ENCODE results near the gene MARK3.

The MARK3 gene

GRCh38 chr14:103362780-103363179, 22.4 kb upstream of the MARK3 start:
- Histone ChIP-seq H3K27ac (ENCODE audit: low read depth, low read length) (no peak overlapping the region), H3K27me3 (ENCODE audit: control insufficient read depth in 5 of 5, insufficient read depth in 4 of 5, low read length in 5 of 5) (peaks cover 0 to 8% (median 4%) of the 10 kb centered on the region in 5 donors), H3K4me3 (ENCODE audit: low read depth in 1 of 5, low read length in 5 of 5) (no peak overlapping the region), H3K36me3 (ENCODE audit: control insufficient read depth in 5 of 5, insufficient read depth in 5 of 5, low read length in 5 of 5) (no peaks in the 10 kb centered on the region), H3K9ac (ENCODE audit: low read length in 5 of 5) (no peak overlapping the region), H3K4me1 (ENCODE audit: control insufficient read depth in 5 of 5, insufficient read depth in 5 of 5, low read length in 5 of 5) (no peaks in the 10 kb centered on the region), H3K9me3 (ENCODE audit: control insufficient read depth in 5 of 5, low read length in 5 of 5) (peaks cover 0 to 7% (median 0%) of the 10 kb centered on the region in 5 donors)

- Histone ChIP-seq H3K4me1 (ENCODE audit: control insufficient read depth in 5 of 5, insufficient read depth in 5 of 5, low read length in 5 of 5) (no peaks in the 10 kb centered on the region), H3K36me3 (ENCODE audit: control insufficient read depth in 5 of 5, insufficient read depth in 5 of 5, low read length in 5 of 5) (no peaks in the 10 kb centered on the region), H3K27ac (ENCODE audit: low read depth, low read length) (no peak overlapping the region), H3K9ac (ENCODE audit: low read length in 5 of 5) (no peak overlapping the region), H3K9me3 (ENCODE audit: control insufficient read depth in 5 of 5, low read length in 5 of 5) (peaks cover 0 to 7% (median 0%) of the 10 kb centered on the region in 5 donors), H3K27me3 (ENCODE audit: control insufficient read depth in 5 of 5, insufficient read depth in 4 of 5, low read length in 5 of 5) (no peaks in the 10 kb centered on the region), H3K4me3 (ENCODE audit: low read depth in 1 of 5, low read length in 5 of 5) (no peak overlapping the region)
Observed at GRCh38 chr14:103366741-103367140, 18.5 kb upstream of the MARK3 start.

GRCh38 chr14:103367995-103368394, 17.2 kb upstream of the MARK3 start:
- Histone ChIP-seq H3K9ac (ENCODE audit: low read length in 5 of 5) (no peak overlapping the region), H3K27ac (ENCODE audit: low read depth, low read length) (no peak overlapping the region), H3K36me3 (ENCODE audit: control insufficient read depth in 5 of 5, insufficient read depth in 5 of 5, low read length in 5 of 5) (no peaks in the 10 kb centered on the region), H3K27me3 (ENCODE audit: control insufficient read depth in 5 of 5, insufficient read depth in 4 of 5, low read length in 5 of 5) (no peaks in the 10 kb centered on the region), H3K4me3 (ENCODE audit: low read depth in 1 of 5, low read length in 5 of 5) (no peak overlapping the region), H3K4me1 (ENCODE audit: control insufficient read depth in 5 of 5, insufficient read depth in 5 of 5, low read length in 5 of 5) (peaks cover 0 to 2% (median 0%) of the 10 kb centered on the region in 5 donors), H3K9me3 (ENCODE audit: control insufficient read depth in 5 of 5, low read length in 5 of 5) (peaks cover 0 to under 1% (median 0%) of the 10 kb centered on the region in 5 donors)

- Histone ChIP-seq H3K27me3 (ENCODE audit: control insufficient read depth in 5 of 5, insufficient read depth in 4 of 5, low read length in 5 of 5) (peaks cover 0 to 2% (median 0%) of the 10 kb centered on the region in 5 donors), H3K9ac (ENCODE audit: low read length in 5 of 5) (no peak overlapping the region), H3K36me3 (ENCODE audit: control insufficient read depth in 5 of 5, insufficient read depth in 5 of 5, low read length in 5 of 5) (no peaks in the 10 kb centered on the region), H3K27ac (ENCODE audit: low read depth, low read length) (no peak overlapping the region), H3K9me3 (ENCODE audit: control insufficient read depth in 5 of 5, low read length in 5 of 5) (no peaks in the 10 kb centered on the region), H3K4me3 (ENCODE audit: low read depth in 1 of 5, low read length in 5 of 5) (no peak overlapping the region), H3K4me1 (ENCODE audit: control insufficient read depth in 5 of 5, insufficient read depth in 5 of 5, low read length in 5 of 5) (peaks cover 0 to 2% (median 0%) of the 10 kb centered on the region in 5 donors)
Observed at GRCh38 chr14:103370087-103370486, 15.1 kb upstream of the MARK3 start.

- peaks cover 0 to 2% (median 0%) of the 10 kb centered on the region in 5 donors for H3K27me3 ChIP-seq (ENCODE audit: control insufficient read depth in 5 of 5, insufficient read depth in 4 of 5, low read length in 5 of 5)
- no peaks in the 10 kb centered on the region for H3K36me3 ChIP-seq (ENCODE audit: control insufficient read depth in 5 of 5, insufficient read depth in 5 of 5, low read length in 5 of 5)
- H3K4me1 ChIP-seq (ENCODE audit: control insufficient read depth in 5 of 5, insufficient read depth in 5 of 5, low read length in 5 of 5): peaks cover 0 to 2% (median 0%) of the 10 kb centered on the region in 5 donors
- no peaks in the 10 kb centered on the region for H3K9me3 ChIP-seq (ENCODE audit: control insufficient read depth in 5 of 5, low read length in 5 of 5)
- no peak overlapping the region for H3K9ac ChIP-seq (ENCODE audit: low read length in 5 of 5)
- no peak overlapping the region for H3K4me3 ChIP-seq (ENCODE audit: low read depth in 1 of 5, low read length in 5 of 5)
- no peak overlapping the region for H3K27ac ChIP-seq (ENCODE audit: low read depth, low read length)
Observed at GRCh38 chr14:103372017-103372416, 13.2 kb upstream of the MARK3 start.

DNA sequence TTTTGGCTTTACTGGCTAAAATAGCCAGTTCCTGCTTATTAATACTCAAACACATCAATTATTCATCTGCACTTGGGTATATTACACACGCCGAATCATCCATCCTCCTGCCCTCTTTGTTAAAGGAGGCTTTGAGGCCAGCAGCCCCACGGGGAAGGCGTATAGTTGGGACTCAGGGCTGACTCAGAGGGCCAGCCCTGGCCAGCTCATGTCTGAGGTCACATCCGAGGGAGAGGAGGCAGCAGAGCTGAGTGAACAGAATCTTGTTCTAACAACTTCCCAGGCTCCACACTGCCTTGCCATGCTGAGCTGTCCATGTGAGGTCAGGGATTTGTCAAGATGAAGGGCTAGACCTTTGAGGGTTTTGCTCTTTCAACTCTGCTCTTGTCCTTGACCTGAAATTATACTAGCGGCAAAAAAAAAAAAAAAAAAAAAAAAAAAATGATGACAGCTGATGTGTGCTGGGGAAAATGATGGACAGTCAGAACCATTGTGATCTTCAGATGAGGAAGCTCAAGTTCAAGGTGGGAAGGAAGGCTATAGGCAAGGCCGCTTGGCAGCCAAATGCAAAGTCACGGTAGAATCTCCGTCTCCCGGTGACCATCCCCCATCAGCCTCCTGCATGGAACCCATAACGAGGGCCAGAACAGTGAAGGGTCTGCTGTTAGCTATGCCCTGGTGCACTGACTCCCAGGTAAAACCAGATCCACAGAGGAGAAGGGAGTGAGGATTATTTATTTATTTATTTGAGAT, 12.5 kb upstream of the MARK3 start:
- H3K36me3 ChIP-seq (ENCODE audit: control insufficient read depth in 5 of 5, insufficient read depth in 5 of 5, low read length in 5 of 5): no peaks in the 10 kb centered on the region
- H3K27ac ChIP-seq (ENCODE audit: low read depth, low read length): no peak overlapping the region
- H3K27me3 ChIP-seq (ENCODE audit: control insufficient read depth in 5 of 5, insufficient read depth in 4 of 5, low read length in 5 of 5): peaks cover 0 to 2% (median 0%) of the 10 kb centered on the region in 5 donors
- peaks cover 0 to 2% (median 0%) of the 10 kb centered on the region in 5 donors for H3K4me1 ChIP-seq (ENCODE audit: control insufficient read depth in 5 of 5, insufficient read depth in 5 of 5, low read length in 5 of 5)
- no peak overlapping the region for H3K9ac ChIP-seq (ENCODE audit: low read length in 5 of 5)
- H3K9me3 ChIP-seq (ENCODE audit: control insufficient read depth in 5 of 5, low read length in 5 of 5): no peaks in the 10 kb centered on the region
- H3K4me3 ChIP-seq (ENCODE audit: low read depth in 1 of 5, low read length in 5 of 5): no peak overlapping the region

DNA sequence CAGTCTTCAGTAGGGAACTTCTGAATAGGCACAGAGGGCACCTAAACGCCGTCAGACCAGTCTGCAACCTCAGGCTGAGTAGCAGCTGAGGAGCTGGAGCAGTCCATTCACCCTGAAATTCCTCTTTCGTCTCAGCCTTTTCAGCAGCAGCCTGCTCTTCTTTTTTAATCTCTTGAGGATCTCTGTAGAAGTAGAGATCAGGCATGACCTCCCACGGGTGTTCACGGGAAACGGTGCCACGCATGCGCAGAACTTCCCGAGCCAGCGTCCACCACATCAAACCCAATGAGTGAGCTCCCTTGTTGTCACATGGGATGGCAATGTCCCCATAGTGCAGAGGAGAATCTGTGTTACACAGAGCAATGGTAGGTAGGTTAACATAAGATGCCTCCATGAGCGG, 11.1 kb upstream of the MARK3 start:
- H3K9me3 ChIP-seq (ENCODE audit: control insufficient read depth in 5 of 5, low read length in 5 of 5): no peaks in the 10 kb centered on the region
- H3K27ac ChIP-seq (ENCODE audit: low read depth, low read length): no peak overlapping the region
- no peaks in the 10 kb centered on the region for H3K36me3 ChIP-seq (ENCODE audit: control insufficient read depth in 5 of 5, insufficient read depth in 5 of 5, low read length in 5 of 5)
- peaks cover 0 to 6% (median 0%) of the 10 kb centered on the region in 5 donors for H3K27me3 ChIP-seq (ENCODE audit: control insufficient read depth in 5 of 5, insufficient read depth in 4 of 5, low read length in 5 of 5)
- H3K4me1 ChIP-seq (ENCODE audit: control insufficient read depth in 5 of 5, insufficient read depth in 5 of 5, low read length in 5 of 5): peaks cover 0 to 2% (median 0%) of the 10 kb centered on the region in 5 donors
- no peak overlapping the region for H3K4me3 ChIP-seq (ENCODE audit: low read depth in 1 of 5, low read length in 5 of 5)
- H3K9ac ChIP-seq (ENCODE audit: low read length in 5 of 5): no peak overlapping the region

DNA sequence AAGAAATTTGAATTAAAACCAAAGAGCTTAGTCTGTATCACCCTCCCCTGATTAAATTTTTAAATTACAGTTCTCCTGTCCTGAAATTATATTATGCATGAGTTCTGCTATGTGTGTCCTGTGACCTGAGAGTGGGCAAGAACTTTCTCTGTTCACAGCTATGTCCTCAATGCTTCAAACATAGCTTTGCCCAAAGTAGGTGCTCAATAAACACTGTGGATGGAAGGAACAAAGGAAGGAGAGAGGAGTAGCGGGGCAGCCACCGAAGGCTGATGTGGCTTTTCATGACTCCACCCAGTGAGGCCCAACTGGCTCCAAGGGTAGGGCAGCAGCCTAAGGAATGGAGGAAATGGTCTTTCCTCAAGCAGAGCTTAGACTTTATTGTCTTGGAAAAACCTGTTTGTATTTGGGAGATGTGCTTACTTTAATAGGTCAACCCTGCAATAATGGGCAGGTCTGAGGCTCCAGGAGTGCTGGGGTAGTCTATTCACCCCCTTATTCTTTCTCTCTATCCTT, 7.6 kb upstream of the MARK3 start:
- Histone ChIP-seq H3K9me3 (ENCODE audit: control insufficient read depth in 5 of 5, low read length in 5 of 5) (no peaks in the 10 kb centered on the region), H3K4me3 (ENCODE audit: low read depth in 1 of 5, low read length in 5 of 5) (no peak overlapping the region), H3K4me1 (ENCODE audit: control insufficient read depth in 5 of 5, insufficient read depth in 5 of 5, low read length in 5 of 5) (peaks cover 0 to 1% (median 0%) of the 10 kb centered on the region in 5 donors), H3K36me3 (ENCODE audit: control insufficient read depth in 5 of 5, insufficient read depth in 5 of 5, low read length in 5 of 5) (no peaks in the 10 kb centered on the region), H3K27ac (ENCODE audit: low read depth, low read length) (no peak overlapping the region), H3K9ac (ENCODE audit: low read length in 5 of 5) (no peak overlapping the region), H3K27me3 (ENCODE audit: control insufficient read depth in 5 of 5, insufficient read depth in 4 of 5, low read length in 5 of 5) (peaks cover 0 to 6% (median 0%) of the 10 kb centered on the region in 5 donors)

- Histone ChIP-seq H3K27me3 (ENCODE audit: control insufficient read depth in 5 of 5, insufficient read depth in 4 of 5, low read length in 5 of 5) (peaks cover 0 to 6% (median 0%) of the 10 kb centered on the region in 5 donors), H3K4me3 (ENCODE audit: low read depth in 1 of 5, low read length in 5 of 5) (no peak overlapping the region), H3K4me1 (ENCODE audit: control insufficient read depth in 5 of 5, insufficient read depth in 5 of 5, low read length in 5 of 5) (no peaks in the 10 kb centered on the region), H3K9ac (ENCODE audit: low read length in 5 of 5) (no peak overlapping the region), H3K27ac (ENCODE audit: low read depth, low read length) (no peak overlapping the region), H3K36me3 (ENCODE audit: control insufficient read depth in 5 of 5, insufficient read depth in 5 of 5, low read length in 5 of 5) (no peaks in the 10 kb centered on the region), H3K9me3 (ENCODE audit: control insufficient read depth in 5 of 5, low read length in 5 of 5) (no peaks in the 10 kb centered on the region)
Observed at GRCh38 chr14:103378038-103378854, 7.0 kb upstream of the MARK3 start.
